Stomach (tissue), 9 donors: ENCODE measurements around the gene RNF151. TPM values are rescaled to one million over a fixed set of nuclear protein-coding genes. Genes with fewer than 3 reads are reported as not detected.
A peak's percentile ranks its signal among the peaks of the same experiment; 100 is the strongest.

ENCODE experiments used
- DNase-seq, 2 donors: peaks; one replicate each; pipeline versions ENCODE4 v3.0.0 to v3.0.0-alpha.2; 2013 to 2019
- H3K27ac ChIP-seq, 5 donors: fragments of 200-600 bp in 4 of 5; sonication (generic) in 4 of 5; one replicate each; pipeline ENCODE4 v1.5.1; 2013 to 2019; ENCODE audit warnings: mild to moderate bottlenecking in 1 of 5, moderate library complexity in 1 of 5
- H3K27me3 ChIP-seq, 3 donors: fragments of 200-600 bp; sonication (generic); one replicate each; pipeline ENCODE4 v1.5.1; 2017 to 2019; ENCODE audit warnings: mixed run types in 1 of 3
- H3K36me3 ChIP-seq, 4 donors: fragments of 200-600 bp; sonication (generic); 1 replicate in 3 of 4; 2 replicates in 1 of 4; pipeline ENCODE4 v1.5.1; 2016 to 2019
- H3K4me1 ChIP-seq, 4 donors: fragments of 200-600 bp; sonication (generic); one replicate each; pipeline ENCODE4 v1.5.1; 2016 to 2019
- H3K4me3 ChIP-seq, 4 donors: fragments of 200-600 bp; sonication (generic) in 3 of 4; one replicate each; pipeline ENCODE4 v1.5.1; 2016 to 2019; ENCODE audit warnings: mild to moderate bottlenecking in 1 of 4
- H3K9me3 ChIP-seq, 4 donors: fragments of 200-600 bp; sonication (generic); one replicate each; pipeline ENCODE4 v1.5.1; 2016 to 2019
- CTCF ChIP-seq, 7 experiments: fragments of 450-650 bp in 4 of 7; fragments of 200-600 bp in 3 of 7; sonication (generic) in 3 of 7; IDR thresholded peaks; one replicate each; pipeline ENCODE4 v1.5.1; 2016 to 2019; ENCODE audit warnings: antibody characterized with exemption in 7 of 7, control low read depth in 2 of 7, mild to moderate bottlenecking in 1 of 7
- EP300 ChIP-seq: sonication (generic); formaldehyde crosslinking; IDR thresholded peaks from one replicate; pipeline ENCODE4 v1.6.1; 2017; ENCODE audit warnings: antibody characterized with exemption
- POLR2A ChIP-seq, 4 donors: fragments of 450-650 bp; IDR thresholded peaks; one replicate each; pipeline ENCODE4 v1.6.1; 2016; ENCODE audit warnings: antibody characterized with exemption in 4 of 4, control low read depth in 2 of 4, mild to moderate bottlenecking in 1 of 4, moderate library complexity in 1 of 4
- POLR2AphosphoS5 ChIP-seq, 3 donors: sonication (generic); formaldehyde crosslinking; IDR thresholded peaks; one replicate each; pipeline ENCODE4 v1.6.1; 2016; ENCODE audit warnings: antibody characterized with exemption in 3 of 3
- WGBS, 5 donors: extraction: QIAGEN DNeasy Blood & Tissue Kit in 3 of 5; methylation state at CpG; one replicate each; pipeline versions ENCODE4 v1.1.5 to v1.1.7; 2013 to 2018; 5-methylcytosine and 5-hydroxymethylcytosine counted together
- intact Hi-C: fragments of 100-400 bp; cut with DNase I; formaldehyde crosslinking; loops from one replicate; pipeline ENCODE4 v1.15.1; 2023; ENCODE audit warnings: low total_unique reads
- polyA plus RNA-seq, 3 donors: library from polyadenylated mRNA; stranded (reverse); fragments of 200-250 nt; gene quantifications; one replicate each; pipeline ENCODE4 v1.2.3, GENCODE V29; 2013
- total RNA-seq, 5 donors: library from RNA; depleted of rRNA; stranded (reverse); fragments of >200 nt; gene quantifications; one replicate each; pipeline versions ENCODE4 v1.1.0 to v1.2.3, GENCODE V29; 2014 to 2016
- donor health status: healthy with polysubstance abuse.
- donor health status: Bipolar disorder and iron deficiency.
- donor health status: healthy.

The RNF151 gene
- total and polyA plus RNA-seq, 8 donors: not detected

GRCh38 chr16:1998360-1998835 is 31.7 kb downstream of the RNF151 start:
- peaks cover 52 to 76% (median 68%) of the 10 kb centered on the region in 4 donors for H3K36me3 ChIP-seq
- intact Hi-C loops: no loop called here
- peak overlapping the region in 1 of 5 donors; percentile 53 for H3K27ac ChIP-seq
- H3K27me3 ChIP-seq: no peaks in the 10 kb centered on the region
- TF ChIP-seq POLR2A (IDR thresholded peaks at IDR 0.05) (no peak), POLR2AphosphoS5 (IDR thresholded peaks at IDR 0.05) (no peak), EP300 (no peak), CTCF (IDR thresholded peaks at IDR 0.05) (no peak)
- no peak overlapping the region for H3K4me3 ChIP-seq
- no peak for DNase-seq
- H3K4me1 ChIP-seq: peaks cover 0 to 6% (median 4%) of the 10 kb centered on the region in 4 donors
- 90 to 97% (median 91%) methylated on average over 20 to 27 of the region's 27 CpGs for WGBS, 5 donors
- H3K9me3 ChIP-seq: no peaks in the 10 kb centered on the region

- DNase-seq: no peak
- intact Hi-C loops: no loop called here
- H3K4me1 ChIP-seq: peaks cover 4 to 14% (median 12%) of the 10 kb centered on the region in 4 donors
- no peaks in the 10 kb centered on the region for H3K27me3 ChIP-seq
- H3K9me3 ChIP-seq: no peaks in the 10 kb centered on the region
- WGBS, 5 donors: 93 to 95% (median 94%) methylated on average over 19 to 39 of the region's 39 CpGs
- H3K27ac ChIP-seq: no peak overlapping the region
- TF ChIP-seq POLR2A (IDR thresholded peaks at IDR 0.05): no peak
- no peak overlapping the region for H3K4me3 ChIP-seq
- H3K36me3 ChIP-seq: peaks cover 52 to 79% (median 70%) of the 10 kb centered on the region in 4 donors
Measured at GRCh38 chr16:1998852-1999801, 32.5 kb downstream of the RNF151 start.

- no peak for TF ChIP-seq CTCF (IDR thresholded peaks at IDR 0.05)
- no peak for TF ChIP-seq EP300
- TF ChIP-seq POLR2A (IDR thresholded peaks at IDR 0.05): no peak
- no peak for TF ChIP-seq POLR2AphosphoS5 (IDR thresholded peaks at IDR 0.05)
- H3K9me3 ChIP-seq: no peaks in the 10 kb centered on the region
- WGBS, 5 donors: 88 to 92% (median 90%) methylated on average over 12 to 28 of the region's 28 CpGs
- DNase-seq: no peak
- H3K27me3 ChIP-seq: no peaks in the 10 kb centered on the region
- peaks cover 12 to 22% (median 20%) of the 10 kb centered on the region in 4 donors for H3K4me1 ChIP-seq
- H3K36me3 ChIP-seq: peaks cover 52 to 79% (median 72%) of the 10 kb centered on the region in 4 donors
- intact Hi-C loops: no loop called here
- no peak overlapping the region for H3K4me3 ChIP-seq
- no peak overlapping the region for H3K27ac ChIP-seq
Measured at GRCh38 chr16:1999866-2000514, 33.3 kb downstream of the RNF151 start.

- peaks cover 52 to 83% (median 76%) of the 10 kb centered on the region in 4 donors for H3K36me3 ChIP-seq
- H3K4me1 ChIP-seq: peaks cover 22 to 32% (median 30%) of the 10 kb centered on the region in 4 donors
- no peaks in the 10 kb centered on the region for H3K9me3 ChIP-seq
- no peak for TF ChIP-seq EP300
- no peak for TF ChIP-seq CTCF (IDR thresholded peaks at IDR 0.05)
- TF ChIP-seq POLR2A (IDR thresholded peaks at IDR 0.05): no peak
- no peak for TF ChIP-seq POLR2AphosphoS5 (IDR thresholded peaks at IDR 0.05)
- H3K27me3 ChIP-seq: no peaks in the 10 kb centered on the region
- H3K4me3 ChIP-seq: no peak overlapping the region
- WGBS, 5 donors: 95 to 98% (median 96%) methylated on average over 13 to 19 of the region's 19 CpGs
- intact Hi-C loops: no loop called here
- DNase-seq: no peak
- H3K27ac ChIP-seq: no peak overlapping the region
Measured at GRCh38 chr16:2001035-2001434, 34.4 kb downstream of the RNF151 start.
